Loucy (cell line): Measurements from ENCODE around the gene SNX25.

Experiments
- H2AFZ ChIP-seq: fragments of 200-600 bp; sonication (generic); 2 replicates; pipeline ENCODE4 v1.6.0; 2016; ENCODE audit warnings: antibody characterized with exemption, mild to moderate bottlenecking, low read length, moderate library complexity
- H3F3A ChIP-seq: fragments of 200-600 bp; 2 replicates; pipeline ENCODE4 v1.6.0; 2016; ENCODE audit warnings: antibody characterized with exemption, low read depth, mild to moderate bottlenecking
- H3K27me3 ChIP-seq: fragments of 200-600 bp; sonication (generic); 2 replicates; pipeline ENCODE4 v1.6.1; 2014; ENCODE audit warnings: low read length, mild to moderate bottlenecking; ENCODE audit not compliant: insufficient read depth, poor library complexity, severe bottlenecking
- H3K36me3 ChIP-seq: fragments of 200-600 bp; sonication (generic); 2 replicates; pipeline ENCODE4 v1.6.1; 2016; ENCODE audit warnings: low read length; ENCODE audit not compliant: insufficient read depth
- H3K4me1 ChIP-seq: fragments of 200-600 bp; sonication (generic); 2 replicates; pipeline ENCODE4 v1.5.1; 2014; ENCODE audit warnings: low read length, mild to moderate bottlenecking; ENCODE audit not compliant: insufficient read depth, poor library complexity, severe bottlenecking
- H3K4me2 ChIP-seq: fragments of 200-600 bp; sonication (generic); 2 replicates; pipeline ENCODE4 v1.6.0; 2014; ENCODE audit warnings: antibody characterized with exemption, low read length, low read depth, mild to moderate bottlenecking; ENCODE audit not compliant: poor library complexity, severe bottlenecking
- H3K4me3 ChIP-seq: fragments of 200-600 bp; sonication (generic); 2 replicates; pipeline ENCODE4 v1.5.1; 2014; ENCODE audit warnings: low read length, mild to moderate bottlenecking, mixed read lengths; ENCODE audit not compliant: poor library complexity, severe bottlenecking
- H3K79me2 ChIP-seq: fragments of 200-600 bp; sonication (generic); 2 replicates; pipeline ENCODE4 v1.6.1; 2014; ENCODE audit warnings: low read length; ENCODE audit not compliant: insufficient read depth
- H3K9ac ChIP-seq: fragments of 200-600 bp; sonication (generic); 2 replicates; pipeline ENCODE4 v1.6.0; 2014; ENCODE audit warnings: mild to moderate bottlenecking, low read depth, low read length, moderate library complexity; ENCODE audit not compliant: poor library complexity, severe bottlenecking
- H3K9me2 ChIP-seq: fragments of 200-600 bp; sonication (generic); replicated peaks from 2 replicates; pipeline ENCODE4 v1.6.1; 2016; ENCODE audit warnings: low read depth, low read length, mixed read lengths
- H3K9me3 ChIP-seq: fragments of 200-600 bp; sonication (generic); 2 replicates; pipeline ENCODE4 v1.6.1; 2014; ENCODE audit warnings: mild to moderate bottlenecking, antibody characterized with exemption, low read length, low read depth; ENCODE audit not compliant: insufficient read depth
- H4K20me1 ChIP-seq: fragments of 200-600 bp; sonication (generic); 2 replicates; pipeline ENCODE4 v1.6.0; 2014; ENCODE audit warnings: antibody characterized with exemption, low read length, mild to moderate bottlenecking; ENCODE audit not compliant: insufficient read depth, poor library complexity, severe bottlenecking
- CTCF ChIP-seq: fragments of 200-600 bp; sonication (generic); conservative IDR thresholded peaks from 2 replicates; pipeline ENCODE4 v1.5.1; 2014; ENCODE audit warnings: mild to moderate bottlenecking, antibody characterized with exemption, low read length
- EZH2phosphoT487 ChIP-seq: fragments of 200-600 bp; IDR thresholded peaks from 2 replicates; pipeline ENCODE4 v1.6.1; 2018; ENCODE audit warnings: antibody characterized with exemption, mild to moderate bottlenecking, moderate library complexity, borderline replicate concordance

Gene SNX25

GRCh38 chr4:185307136-185307950, 97.9 kb downstream of the SNX25 start:
- no peaks in the 10 kb centered on the region for H3K9me2 ChIP-seq
- no peaks in the 10 kb centered on the region for H3F3A ChIP-seq
- H3K4me3 ChIP-seq: no peak overlapping the region
- no peak for TF ChIP-seq CTCF
- TF ChIP-seq EZH2phosphoT487: no peak
- no peak overlapping the region for H3K4me2 ChIP-seq
- H4K20me1 ChIP-seq: no peaks in the 10 kb centered on the region
- no peaks in the 10 kb centered on the region for H3K36me3 ChIP-seq
- H3K4me1 ChIP-seq: no peaks in the 10 kb centered on the region
- H3K9me3 ChIP-seq: no peaks in the 10 kb centered on the region
- no peak overlapping the region; the same call in 1 of the 2 replicates for H2AFZ ChIP-seq
- no peaks in the 10 kb centered on the region for H3K79me2 ChIP-seq
- H3K27me3 ChIP-seq: no peaks in the 10 kb centered on the region
- no peak overlapping the region for H3K9ac ChIP-seq

GRCh38 chr4:185309770-185310169, 100.4 kb downstream of the SNX25 start:
- H3K4me2 ChIP-seq: no peak overlapping the region
- TF ChIP-seq CTCF (no peak), EZH2phosphoT487 (no peak)
- no peaks in the 10 kb centered on the region for H3K27me3 ChIP-seq
- H3K9ac ChIP-seq: no peak overlapping the region
- no peaks in the 10 kb centered on the region for H3F3A ChIP-seq
- H3K9me3 ChIP-seq: no peaks in the 10 kb centered on the region
- no peaks in the 10 kb centered on the region for H3K36me3 ChIP-seq
- H3K9me2 ChIP-seq: no peaks in the 10 kb centered on the region
- no peak overlapping the region for H2AFZ ChIP-seq
- no peak overlapping the region for H3K4me3 ChIP-seq
- H3K4me1 ChIP-seq: no peaks in the 10 kb centered on the region
- H3K79me2 ChIP-seq: no peaks in the 10 kb centered on the region
- H4K20me1 ChIP-seq: no peaks in the 10 kb centered on the region

GRCh38 chr4:185311113-185311888, 101.9 kb downstream of the SNX25 start:
- Histone ChIP-seq H3K4me1 (no peaks in the 10 kb centered on the region), H3K9me2 (no peaks in the 10 kb centered on the region), H3K79me2 (no peaks in the 10 kb centered on the region), H3F3A (no peaks in the 10 kb centered on the region), H2AFZ (no peak overlapping the region), H3K9me3 (no peaks in the 10 kb centered on the region), H3K4me3 (no peak overlapping the region), H3K36me3 (no peaks in the 10 kb centered on the region), H3K9ac (no peak overlapping the region), H4K20me1 (no peaks in the 10 kb centered on the region), H3K27me3 (no peaks in the 10 kb centered on the region), H3K4me2 (no peak overlapping the region)
- TF ChIP-seq EZH2phosphoT487: no peak
